Osteoblast (primary cell): Measurements from ENCODE around the gene NFAT5. TPM values are rescaled to one million over a fixed set of nuclear protein-coding genes. Genes with fewer than 3 reads are reported as not detected.

Experiments used
- DNase-seq: peaks from one replicate; pipeline ENCODE4 v3.0.0; 2011; ENCODE audit warnings: low spot score, mixed read lengths; ENCODE audit not compliant: insufficient read length; ENCODE audit errors: missing footprints
- H2AFZ ChIP-seq: 2 replicates; pipeline ENCODE4 v1.6.0; 2011; ENCODE audit warnings: mild to moderate bottlenecking, low read length
- H3K27ac ChIP-seq: 2 replicates; pipeline ENCODE4 v1.5.1; 2011; ENCODE audit warnings: mild to moderate bottlenecking, low read depth, low read length, moderate library complexity
- H3K27me3 ChIP-seq: 2 replicates; pipeline ENCODE4 v1.6.0; 2012; ENCODE audit warnings: mild to moderate bottlenecking, control low read depth, inconsistent platforms, low read length, moderate library complexity; ENCODE audit not compliant: insufficient read depth
- H3K36me3 ChIP-seq: 2 replicates; pipeline ENCODE4 v1.5.1; 2011; ENCODE audit warnings: mild to moderate bottlenecking, low read length, control low read depth, moderate library complexity; ENCODE audit not compliant: insufficient read depth
- H3K4me1 ChIP-seq: 2 replicates; pipeline ENCODE4 v1.5.1; 2011; ENCODE audit warnings: mild to moderate bottlenecking, low read length, control low read depth, moderate library complexity; ENCODE audit not compliant: insufficient read depth
- H3K4me2 ChIP-seq: 2 replicates; pipeline ENCODE4 v1.6.0; 2011; ENCODE audit warnings: mild to moderate bottlenecking, low read length; ENCODE audit not compliant: insufficient read depth
- H3K4me3 ChIP-seq: fragments of 200-600 bp; sonication (generic); 3 replicates; pipeline ENCODE4 v1.5.1; 2012; ENCODE audit warnings: mild to moderate bottlenecking, low read length, inconsistent platforms; ENCODE audit not compliant: insufficient read depth
- H3K79me2 ChIP-seq: 2 replicates; pipeline ENCODE4 v1.6.0; 2012; ENCODE audit warnings: mild to moderate bottlenecking, low read length, control low read depth, inconsistent platforms; ENCODE audit not compliant: insufficient read depth
- H3K9me3 ChIP-seq: 2 replicates; pipeline ENCODE4 v1.5.1; 2011; ENCODE audit warnings: low read depth, low read length, control low read depth
- H4K20me1 ChIP-seq: 2 replicates; pipeline ENCODE4 v1.6.0; 2012; ENCODE audit warnings: mild to moderate bottlenecking, low read length, control low read depth; ENCODE audit not compliant: insufficient read depth
- CTCF ChIP-seq: IDR thresholded peaks from 2 replicates; pipeline ENCODE4 v1.5.1; 2011; ENCODE audit warnings: mild to moderate bottlenecking, low read depth, low read length, moderate library complexity; ENCODE audit errors: extremely low read depth
- small RNA-seq: library from RNA; depleted of rRNA; stranded (forward); fragments of <200 nt; gene quantifications from one replicate; pipeline ENCODE3, GENCODE V24; 2012
- total RNA-seq: library from RNA; depleted of rRNA; stranded (reverse); fragments of >200 nt; gene quantifications from 2 replicates; pipeline ENCODE4 v1.2.3, GENCODE V29; 2012

Gene NFAT5
- total RNA-seq, 1 donor = 29.3 TPM

- Histone ChIP-seq H3K27ac (peak overlapping the region; percentile 82), H3K79me2 (peaks cover 44% of the 10 kb centered on the region), H3K4me1 (peaks cover 3% of the 10 kb centered on the region), H3K36me3 (peaks cover 29% of the 10 kb centered on the region), H4K20me1 (peaks cover 9% of the 10 kb centered on the region), H3K4me2 (peak overlapping the region; percentile 96), H3K27me3 (no peaks in the 10 kb centered on the region), H3K4me3 (peak overlapping the region; percentile 88), H3K9me3 (no peaks in the 10 kb centered on the region), H2AFZ (peak overlapping the region; percentile 85)
- DNase-seq = no peak
- no peak for TF ChIP-seq CTCF
These were observed 188.3 kb downstream of the NFAT5 start for GRCh38 chr16:69754143-69754468.

Small RNA genes lying within 50 kb of the gene (small RNA-seq; reads per million reads assigned to genes)
- not detected for gene MIR1538

Other genes starting within 250 kb of the NFAT5 start
- 11.2 and 13.0 TPM in 2 replicates for gene PDF, start 235.4 kb upstream of the NFAT5 start, total RNA-seq
- 34.0 and 38.6 TPM in 2 replicates for gene COG8, start 226.4 kb upstream of the NFAT5 start, total RNA-seq
- gene NIP7, start 226.2 kb upstream of the NFAT5 start, total RNA-seq = 20.6 and 22.8 TPM in 2 replicates
- 0.29 and 0.72 TPM in 2 replicates for gene TMED6, start 214.2 kb upstream of the NFAT5 start, total RNA-seq
- 9.8 and 10.3 TPM in 2 replicates for gene TERF2, start 180.0 kb upstream of the NFAT5 start, total RNA-seq
- gene CYB5B, start 141.3 kb upstream of the NFAT5 start, total RNA-seq = 67.7 and 84.0 TPM in 2 replicates
- gene NQO1, start 160.6 kb downstream of the NFAT5 start, total RNA-seq = 327 TPM in 2 replicates
- gene NOB1, start 189.0 kb downstream of the NFAT5 start, total RNA-seq = 35.5 and 36.2 TPM in 2 replicates
- gene WWP2, start 196.4 kb downstream of the NFAT5 start, total RNA-seq = 43.3 and 46.7 TPM in 2 replicates